Fibroblast of villous mesenchyme (primary cell): ENCODE data around the gene FAIM2. TPM values are rescaled to one million over a fixed set of nuclear protein-coding genes. Genes with fewer than 3 reads are reported as not detected.
"Not testable (repeated sequence)": the region's sequence is repeated elsewhere in the genome, so short reads cannot be mapped to it uniquely, and the experiment has no call there.

ENCODE experiments used
- DNase-seq: peaks from one replicate; pipeline ENCODE4 v3.0.0-alpha.2; 2010; ENCODE audit warnings: low read depth
- H3K4me3 ChIP-seq: 2 replicates; pipeline ENCODE4 v1.5.1; 2011; ENCODE audit warnings: low read depth, mild to moderate bottlenecking, low read length
- CTCF ChIP-seq: IDR thresholded peaks from 2 replicates; pipeline ENCODE4 v1.5.1; 2012; ENCODE audit warnings: low read depth, mild to moderate bottlenecking, low read length; ENCODE audit not compliant: insufficient read depth
- total RNA-seq: library from RNA; depleted of rRNA; stranded (reverse); fragments of >200 nt; gene quantifications from 2 replicates; pipeline ENCODE4 v1.2.3, GENCODE V29; 2012

Gene FAIM2
- total RNA-seq, 1 donor: 3.0 TPM

GRCh38 chr12:49874142-49874897 lies 29.4 kb downstream of the FAIM2 start:
- no peak for TF ChIP-seq CTCF
- no peak overlapping the region for H3K4me3 ChIP-seq
- peak; percentile 86 for DNase-seq

- no peak for TF ChIP-seq CTCF
- peak; percentile 33 for DNase-seq
- no peak overlapping the region for H3K4me3 ChIP-seq
Observed at GRCh38 chr12:49873361-49873934, 30.3 kb downstream of the FAIM2 start.

- TF ChIP-seq CTCF: no peak
- no peak overlapping the region for H3K4me3 ChIP-seq
- peak; percentile 35 for DNase-seq
Observed at GRCh38 chr12:49872781-49873181, 30.9 kb downstream of the FAIM2 start.

- no peak overlapping the region for H3K4me3 ChIP-seq
- no peak for TF ChIP-seq CTCF
- no peak for DNase-seq
Observed at GRCh38 chr12:49872381-49872780, 31.3 kb downstream of the FAIM2 start.

- peak; percentile 43 for DNase-seq
- not testable (repeated sequence) for H3K4me3 ChIP-seq
Observed at GRCh38 chr12:49871811-49872251, 31.9 kb downstream of the FAIM2 start.

GRCh38 chr12:49871263-49871561 lies 32.5 kb downstream of the FAIM2 start:
- no peak overlapping the region for H3K4me3 ChIP-seq
- DNase-seq: no peak
- TF ChIP-seq CTCF: no peak

- no peak for TF ChIP-seq CTCF
- no peak for DNase-seq
- H3K4me3 ChIP-seq: no peak overlapping the region
Observed at GRCh38 chr12:49870501-49871262, 33.0 kb downstream of the FAIM2 start.
